SHP77 (cell line): ENCODE measurements around the gene TNNI2.
"Not testable (repeated sequence)": the region's sequence is repeated elsewhere in the genome, so short reads cannot be mapped to it uniquely, and the experiment has no call there.

Source experiments
- DNase-seq, 2 experiments: peaks; one replicate each; lab custom pipeline; 2025; lab: John Stamatoyannopoulos, UW

TNNI2 gene

GRCh38 chr11:1862588-1863351 is 24.0 kb downstream of the TNNI2 start:
- no peak for DNase-seq

DNA sequence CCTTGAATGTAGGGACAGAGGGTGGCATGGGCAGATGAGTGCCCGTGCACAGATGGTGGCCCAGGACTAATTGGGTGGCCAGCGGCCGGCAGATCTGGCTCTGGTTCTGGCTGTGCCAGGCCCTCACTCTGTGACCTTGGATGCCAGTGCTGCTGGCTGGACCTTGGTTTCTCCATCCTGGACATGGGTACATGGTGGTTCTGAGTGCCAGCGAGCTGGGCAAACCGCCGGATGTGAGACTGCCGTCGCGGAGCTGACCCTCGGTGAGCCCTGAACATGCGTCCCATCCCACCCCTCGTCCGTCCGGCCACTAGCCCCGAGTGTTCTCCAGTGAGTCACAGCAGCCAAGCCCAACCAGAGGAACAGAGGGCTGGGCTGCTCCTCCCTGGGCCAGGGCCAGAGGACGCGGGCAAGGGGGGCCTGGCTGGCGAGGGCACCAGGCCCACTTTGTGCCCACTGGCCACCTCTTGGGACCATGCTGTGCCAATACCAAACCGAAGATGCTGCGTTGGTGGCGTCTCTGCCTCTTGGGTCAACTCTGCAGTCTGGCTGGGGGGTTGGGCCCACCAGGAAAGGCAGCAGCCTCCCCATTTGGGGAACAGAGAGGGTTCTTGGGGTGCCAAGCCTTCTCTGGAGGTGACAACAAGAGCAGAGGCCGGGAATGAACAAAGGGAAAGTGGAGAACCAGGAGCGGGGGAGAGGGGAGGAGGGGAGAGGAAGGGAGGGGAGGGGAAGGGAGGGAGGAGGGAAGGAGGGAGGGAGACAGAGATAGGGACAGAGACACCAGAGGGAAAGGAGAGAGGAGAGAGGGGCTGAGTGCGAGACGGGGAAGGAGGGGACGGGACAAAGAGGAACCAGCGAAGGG is 24.8 kb downstream of the TNNI2 start:
- DNase-seq = peak in 1 of 2 experiments; percentile 39

GRCh38 chr11:1864231-1864630 is 25.4 kb downstream of the TNNI2 start:
- DNase-seq = no peak

- no peak for DNase-seq
Measured at GRCh38 chr11:1864831-1865665, 26.3 kb downstream of the TNNI2 start.

DNA sequence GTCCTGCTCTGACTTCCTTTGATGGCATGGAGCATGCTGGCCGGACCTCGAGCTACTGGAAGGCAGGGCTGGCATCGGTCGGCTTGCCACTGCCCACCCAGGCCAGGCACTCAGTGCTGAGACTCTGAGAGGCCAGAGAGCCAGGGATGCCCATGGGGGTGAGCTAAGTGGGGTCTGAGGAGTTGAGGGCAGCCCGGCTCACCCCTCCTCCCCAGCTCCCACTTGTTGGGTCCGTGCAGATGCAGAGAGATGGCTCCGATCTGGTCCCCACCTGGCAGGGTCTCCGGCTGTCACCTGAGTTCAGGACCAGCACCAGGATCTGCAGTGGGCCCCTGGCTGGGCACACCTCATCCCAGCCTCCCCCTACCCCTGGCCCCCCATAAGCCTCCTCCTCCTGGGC is 27.4 kb downstream of the TNNI2 start:
- no peak for DNase-seq

DNA sequence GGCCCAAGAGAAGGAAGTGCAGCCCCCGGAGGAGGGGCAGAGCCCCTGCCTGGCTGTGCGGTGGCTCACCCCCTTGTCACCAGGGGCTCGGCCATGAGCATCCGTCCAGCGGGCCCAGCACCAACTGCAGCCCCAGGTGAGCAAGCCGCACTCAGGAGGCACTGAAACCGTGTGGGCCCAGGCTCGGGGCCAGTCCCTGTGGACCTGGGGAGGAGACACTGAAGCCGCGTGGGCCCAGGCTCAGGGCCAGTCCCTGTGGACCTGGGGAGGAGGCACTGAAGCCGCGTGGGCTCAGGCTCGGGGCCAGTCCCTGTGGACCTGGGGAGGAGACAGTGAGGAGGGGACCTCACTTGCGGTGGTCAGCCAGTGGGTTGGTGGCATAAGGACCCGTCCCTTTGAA is 28.0 kb downstream of the TNNI2 start:
- no peak for DNase-seq

- no peak for DNase-seq
Measured at GRCh38 chr11:1867381-1867780, 28.6 kb downstream of the TNNI2 start.

DNA sequence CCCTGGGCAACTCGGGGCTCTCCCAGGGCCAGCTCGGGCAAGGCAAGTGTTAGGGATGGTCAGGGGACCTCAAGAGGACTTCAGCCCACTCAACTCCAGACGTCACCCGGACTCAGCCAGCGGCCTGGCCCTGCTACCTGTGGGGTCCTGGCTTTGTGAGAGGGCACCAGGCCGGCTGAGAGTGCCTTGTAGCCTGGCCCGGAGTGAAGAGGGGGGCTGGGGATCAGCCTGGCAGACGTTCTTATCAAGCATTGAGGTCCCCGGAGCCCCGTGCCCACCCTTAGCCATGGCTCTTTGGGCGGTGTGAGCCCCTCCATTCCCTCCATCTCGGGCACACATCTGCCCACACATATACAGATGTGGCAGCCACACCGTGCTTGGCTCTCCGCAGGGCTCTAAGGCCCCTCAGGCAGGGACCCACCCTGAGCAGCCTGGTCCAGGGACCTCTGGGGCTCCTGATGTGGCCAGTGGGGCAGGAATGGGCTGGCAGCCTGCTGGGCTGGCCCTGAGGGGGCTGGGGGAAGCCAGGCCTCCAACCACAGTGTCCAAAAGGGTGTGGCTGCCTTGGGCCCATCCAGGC is 29.4 kb downstream of the TNNI2 start:
- no peak for DNase-seq

DNA sequence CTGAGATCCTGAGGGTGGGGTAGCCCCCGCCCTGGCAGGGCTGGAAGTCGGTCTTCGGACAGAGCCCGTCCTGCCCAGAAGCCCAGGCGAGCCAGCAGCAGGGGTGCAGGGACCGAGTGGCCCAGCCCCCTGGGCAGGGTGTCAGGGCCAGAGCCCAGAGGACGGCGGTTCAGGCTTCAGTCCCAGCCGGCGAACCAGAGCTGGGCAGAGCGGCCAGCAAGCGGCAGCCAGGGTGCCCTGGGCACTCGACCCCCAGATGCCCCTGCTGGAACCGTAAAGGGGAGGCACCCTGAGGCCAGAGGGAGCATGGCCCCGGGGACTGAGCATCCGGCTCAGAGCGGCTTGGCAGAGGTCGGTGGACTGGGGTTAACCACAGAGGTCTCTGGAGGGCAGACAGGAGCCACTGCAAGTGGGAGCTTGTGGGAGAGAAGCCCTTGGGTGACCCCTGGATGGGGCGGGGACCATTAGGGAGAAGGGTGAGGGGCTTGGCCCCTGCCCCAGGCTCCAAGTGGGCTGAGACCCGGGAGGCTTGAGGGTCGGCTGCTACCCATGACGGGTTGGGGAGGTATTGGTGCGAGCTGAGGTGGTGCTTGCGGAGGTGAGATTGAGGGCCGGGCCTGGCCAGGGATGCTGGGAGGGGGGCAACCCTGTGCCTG is 30.0 kb downstream of the TNNI2 start:
- no peak for DNase-seq

- DNase-seq = no peak
Measured at GRCh38 chr11:1869427-1870325, 30.9 kb downstream of the TNNI2 start.

- no peak for DNase-seq
Measured at GRCh38 chr11:1870326-1870696, 31.5 kb downstream of the TNNI2 start.

GRCh38 chr11:1870721-1871466 is 32.1 kb downstream of the TNNI2 start:
- no peak for DNase-seq

GRCh38 chr11:1871531-1871930 is 32.8 kb downstream of the TNNI2 start:
- DNase-seq = no peak

GRCh38 chr11:1872267-1872985 is 33.6 kb downstream of the TNNI2 start:
- no peak for DNase-seq

GRCh38 chr11:1873048-1873812 is 34.4 kb downstream of the TNNI2 start:
- no peak for DNase-seq

DNA sequence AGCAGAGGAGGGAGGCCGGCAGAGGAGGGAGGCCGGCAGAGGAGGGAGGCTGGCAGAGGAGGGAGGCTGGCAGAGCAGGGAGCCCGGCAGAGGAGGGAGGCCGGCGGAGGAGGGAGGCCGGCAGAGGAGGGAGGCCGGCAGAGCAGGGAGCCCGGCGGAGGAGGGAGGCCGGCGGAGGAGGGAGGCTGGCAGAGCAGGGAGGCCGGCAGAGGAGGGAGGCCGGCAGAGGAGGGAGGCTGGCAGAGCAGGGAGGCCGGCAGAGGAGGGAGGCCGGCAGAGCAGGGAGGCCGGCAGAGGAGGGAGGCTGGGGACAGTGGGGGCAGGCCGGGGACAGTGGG is 35.0 kb downstream of the TNNI2 start:
- DNase-seq = not testable (repeated sequence)

- DNase-seq = not testable (repeated sequence)
Measured at GRCh38 chr11:1874441-1875092, 35.8 kb downstream of the TNNI2 start.
